ENCODE measurements around the gene IGFL4.
A peak's percentile ranks its signal among the peaks of the same experiment; 100 is the strongest.

The IGFL4 gene

GRCh38 chr19:45995715-45996385, 45.0 kb downstream of the IGFL4 start (continued):
- TF ChIP-seq GLI4 (tag by site-specific recombination; IDR thresholded peaks at IDR 0.05) (no peak), ZNF776 (tag by site-specific recombination; IDR thresholded peaks at IDR 0.05; ENCODE audit: borderline replicate concordance) (no peak), ZNF23 (tag by site-specific recombination; IDR thresholded peaks at IDR 0.05; ENCODE audit: borderline replicate concordance) (no peak), ZNF223 (tag by site-specific recombination; IDR thresholded peaks at IDR 0.05) (no peak), SETDB1 (IDR thresholded peaks at IDR 0.05; ENCODE audit: insufficient read length, low read length) (no peak), ZNF549 (tag by site-specific recombination; IDR thresholded peaks at IDR 0.05) (no peak), SALL2 (tag by site-specific recombination; IDR thresholded peaks at IDR 0.05; ENCODE audit: borderline replicate concordance) (no peak), ZNF660 (tag by site-specific recombination; IDR thresholded peaks at IDR 0.05) (peak; percentile 86), ZNF654 (tag by site-specific recombination; IDR thresholded peaks at IDR 0.05; ENCODE audit: low read depth) (no peak), ZNF138 (tag by site-specific recombination; IDR thresholded peaks at IDR 0.05; ENCODE audit: borderline replicate concordance) (no peak), ZBTB8A (tag by site-specific recombination; IDR thresholded peaks at IDR 0.05) (no peak), ZNF280D (tag by site-specific recombination; IDR thresholded peaks at IDR 0.05) (no peak), GLI2 (tag by site-specific recombination; IDR thresholded peaks at IDR 0.05; ENCODE audit: borderline replicate concordance, low read depth) (no peak), ZBTB17 (tag by site-specific recombination; IDR thresholded peaks at IDR 0.05) (peak; percentile 5; the same call in 1 of the 2 replicates), ZBTB48 (tag by site-specific recombination; IDR thresholded peaks at IDR 0.05) (no peak; the same call in none of the 2 replicates), ZSCAN16 (tag by site-specific recombination; IDR thresholded peaks at IDR 0.05) (no peak), ZNF585B (tag by site-specific recombination; IDR thresholded peaks at IDR 0.05) (no peak), ZXDB (tag by site-specific recombination; IDR thresholded peaks at IDR 0.05) (0 out of 2 replicates have a peak, but pooled peaks have one; percentile 10), ZNF600 (tag by site-specific recombination; IDR thresholded peaks at IDR 0.05) (0 out of 2 replicates have a peak, but pooled peaks have one; percentile 31), EGR2 (tag by site-specific recombination; IDR thresholded peaks at IDR 0.05; ENCODE audit: low read depth) (peak; percentile 4; the same call in 1 of the 2 replicates), SP7 (tag by site-specific recombination; IDR thresholded peaks at IDR 0.05) (no peak), PRDM10 (tag by site-specific recombination; IDR thresholded peaks at IDR 0.05) (peak; percentile 91), ZNF658 (tag by site-specific recombination; IDR thresholded peaks at IDR 0.05) (no peak), KLF8 (tag by site-specific recombination; IDR thresholded peaks at IDR 0.05) (peak; percentile 55; the same call in 1 of the 2 replicates), ZNF510 (tag by site-specific recombination; IDR thresholded peaks at IDR 0.05; ENCODE audit: insufficient replicate concordance) (no peak), ZNF426 (tag by site-specific recombination; IDR thresholded peaks at IDR 0.05) (no peak), ZNF747 (tag by site-specific recombination; IDR thresholded peaks at IDR 0.05) (no peak), PBX3 (CRISPR knock-in tag; IDR thresholded peaks at IDR 0.05) (no peak), SCRT2 (tag by site-specific recombination; IDR thresholded peaks at IDR 0.05) (0 out of 2 replicates have a peak, but pooled peaks have one; percentile 14)
- TF ChIP-seq, protein P1, sequence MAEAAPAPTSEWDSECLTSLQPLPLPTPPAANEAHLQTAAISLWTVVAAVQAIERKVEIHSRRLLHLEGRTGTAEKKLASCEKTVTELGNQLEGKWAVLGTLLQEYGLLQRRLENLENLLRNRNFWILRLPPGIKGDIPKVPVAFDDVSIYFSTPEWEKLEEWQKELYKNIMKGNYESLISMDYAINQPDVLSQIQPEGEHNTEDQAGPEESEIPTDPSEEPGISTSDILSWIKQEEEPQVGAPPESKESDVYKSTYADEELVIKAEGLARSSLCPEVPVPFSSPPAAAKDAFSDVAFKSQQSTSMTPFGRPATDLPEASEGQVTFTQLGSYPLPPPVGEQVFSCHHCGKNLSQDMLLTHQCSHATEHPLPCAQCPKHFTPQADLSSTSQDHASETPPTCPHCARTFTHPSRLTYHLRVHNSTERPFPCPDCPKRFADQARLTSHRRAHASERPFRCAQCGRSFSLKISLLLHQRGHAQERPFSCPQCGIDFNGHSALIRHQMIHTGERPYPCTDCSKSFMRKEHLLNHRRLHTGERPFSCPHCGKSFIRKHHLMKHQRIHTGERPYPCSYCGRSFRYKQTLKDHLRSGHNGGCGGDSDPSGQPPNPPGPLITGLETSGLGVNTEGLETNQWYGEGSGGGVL (tag by site-specific recombination; IDR thresholded peaks at IDR 0.05) = peak; percentile 7; the same call in 1 of the 2 replicates
